Measurements from ENCODE around the gene USO1.

DNA sequence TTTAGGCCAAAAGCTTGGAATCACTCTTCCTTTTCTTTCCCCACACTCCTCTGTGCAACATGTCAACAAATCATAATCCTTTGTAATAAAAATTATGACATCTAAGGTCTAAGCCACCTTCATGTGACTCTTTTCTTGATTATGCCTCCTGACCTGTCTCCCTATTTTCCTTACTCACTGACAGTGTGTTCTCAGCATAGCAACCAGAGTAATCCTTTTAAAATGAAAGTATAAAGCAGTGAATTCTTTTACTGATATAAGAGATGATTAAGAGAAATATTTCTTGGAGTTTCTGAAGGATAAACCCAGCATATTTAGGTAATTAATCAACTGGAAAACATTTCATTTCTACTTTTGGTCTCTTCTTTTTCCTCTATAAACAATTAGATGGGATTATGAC is 44.7 kb downstream of the USO1 start:
- TF ChIP-seq ZFP3 (CRISPR knock-in tag; IDR thresholded peaks at IDR 0.05) (no peak), ZNF70 (CRISPR knock-in tag; IDR thresholded peaks at IDR 0.05) (no peak), ZNF8 (CRISPR knock-in tag; IDR thresholded peaks at IDR 0.05) (no peak), GLIS3 (CRISPR knock-in tag; IDR thresholded peaks at IDR 0.05) (no peak), ZFP30 (CRISPR knock-in tag; IDR thresholded peaks at IDR 0.05) (no peak), CSDC2 (CRISPR knock-in tag; IDR thresholded peaks at IDR 0.05) (no peak), BACH2 (CRISPR knock-in tag; IDR thresholded peaks at IDR 0.05; ENCODE audit: borderline replicate concordance) (no peak), ISL1 (CRISPR knock-in tag; IDR thresholded peaks at IDR 0.05) (peak; percentile 42), SNAI2 (CRISPR knock-in tag; IDR thresholded peaks at IDR 0.05) (no peak)
- TF ChIP-seq, protein P1, sequence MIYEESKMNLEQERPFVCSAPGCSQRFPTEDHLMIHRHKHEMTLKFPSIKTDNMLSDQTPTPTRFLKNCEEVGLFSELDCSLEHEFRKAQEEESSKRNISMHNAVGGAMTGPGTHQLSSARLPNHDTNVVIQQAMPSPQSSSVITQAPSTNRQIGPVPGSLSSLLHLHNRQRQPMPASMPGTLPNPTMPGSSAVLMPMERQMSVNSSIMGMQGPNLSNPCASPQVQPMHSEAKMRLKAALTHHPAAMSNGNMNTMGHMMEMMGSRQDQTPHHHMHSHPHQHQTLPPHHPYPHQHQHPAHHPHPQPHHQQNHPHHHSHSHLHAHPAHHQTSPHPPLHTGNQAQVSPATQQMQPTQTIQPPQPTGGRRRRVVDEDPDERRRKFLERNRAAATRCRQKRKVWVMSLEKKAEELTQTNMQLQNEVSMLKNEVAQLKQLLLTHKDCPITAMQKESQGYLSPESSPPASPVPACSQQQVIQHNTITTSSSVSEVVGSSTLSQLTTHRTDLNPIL (CRISPR knock-in tag; IDR thresholded peaks at IDR 0.05; ENCODE audit: low read depth), result no peak
- TF ChIP-seq, protein P2, sequence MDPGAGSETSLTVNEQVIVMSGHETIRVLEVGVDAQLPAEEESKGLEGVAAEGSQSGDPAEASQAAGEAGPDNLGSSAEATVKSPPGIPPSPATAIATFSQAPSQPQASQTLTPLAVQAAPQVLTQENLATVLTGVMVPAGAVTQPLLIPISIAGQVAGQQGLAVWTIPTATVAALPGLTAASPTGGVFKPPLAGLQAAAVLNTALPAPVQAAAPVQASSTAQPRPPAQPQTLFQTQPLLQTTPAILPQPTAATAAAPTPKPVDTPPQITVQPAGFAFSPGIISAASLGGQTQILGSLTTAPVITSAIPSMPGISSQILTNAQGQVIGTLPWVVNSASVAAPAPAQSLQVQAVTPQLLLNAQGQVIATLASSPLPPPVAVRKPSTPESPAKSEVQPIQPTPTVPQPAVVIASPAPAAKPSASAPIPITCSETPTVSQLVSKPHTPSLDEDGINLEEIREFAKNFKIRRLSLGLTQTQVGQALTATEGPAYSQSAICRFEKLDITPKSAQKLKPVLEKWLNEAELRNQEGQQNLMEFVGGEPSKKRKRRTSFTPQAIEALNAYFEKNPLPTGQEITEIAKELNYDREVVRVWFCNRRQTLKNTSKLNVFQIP (CRISPR knock-in tag; IDR thresholded peaks at IDR 0.05; ENCODE audit: borderline replicate concordance, low read depth), result no peak
- TF ChIP-seq, protein P3, sequence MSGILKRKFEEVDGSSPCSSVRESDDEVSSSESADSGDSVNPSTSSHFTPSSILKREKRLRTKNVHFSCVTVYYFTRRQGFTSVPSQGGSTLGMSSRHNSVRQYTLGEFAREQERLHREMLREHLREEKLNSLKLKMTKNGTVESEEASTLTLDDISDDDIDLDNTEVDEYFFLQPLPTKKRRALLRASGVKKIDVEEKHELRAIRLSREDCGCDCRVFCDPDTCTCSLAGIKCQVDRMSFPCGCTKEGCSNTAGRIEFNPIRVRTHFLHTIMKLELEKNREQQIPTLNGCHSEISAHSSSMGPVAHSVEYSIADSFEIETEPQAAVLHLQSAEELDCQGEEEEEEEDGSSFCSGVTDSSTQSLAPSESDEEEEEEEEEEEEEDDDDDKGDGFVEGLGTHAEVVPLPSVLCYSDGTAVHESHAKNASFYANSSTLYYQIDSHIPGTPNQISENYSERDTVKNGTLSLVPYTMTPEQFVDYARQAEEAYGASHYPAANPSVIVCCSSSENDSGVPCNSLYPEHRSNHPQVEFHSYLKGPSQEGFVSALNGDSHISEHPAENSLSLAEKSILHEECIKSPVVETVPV (CRISPR knock-in tag; IDR thresholded peaks at IDR 0.05), result no peak
